ENCODE results near the gene ACAT2. TPM values are rescaled to one million over a fixed set of nuclear protein-coding genes. Genes with fewer than 3 reads are reported as not detected.

Gene ACAT2
- total RNA-seq: 10 to 100 TPM; 83.3 to 86.4 TPM

GRCh38 chr6:159761873-159762680 lies at the start of gene ACAT2:
TSS of gene ACAT2 (plus strand) at chr6:159762045. CDS start at chr6:159762088, 43 bp downstream.

GRCh38 chr6:159726918-159727716 lies 34.7 kb upstream of the ACAT2 start, which contains the start of gene WTAP:
TSS of gene WTAP (plus strand) at chr6:159727506. CDS start at chr6:159736266, 8,760 bp downstream.

GRCh38 chr6:159789377-159790148 lies 27.7 kb downstream of the ACAT2 start, which contains the start of gene TCP1:
TSS of gene TCP1 (minus strand) at chr6:159789602. CDS start at chr6:159789468, 134 bp downstream.

GRCh38 chr6:159790149-159790955 lies 28.5 kb downstream of the ACAT2 start, which contains the start of gene MRPL18:
TSS of gene MRPL18 (plus strand) at chr6:159790467. CDS start at chr6:159790588, 121 bp downstream.

DNA sequence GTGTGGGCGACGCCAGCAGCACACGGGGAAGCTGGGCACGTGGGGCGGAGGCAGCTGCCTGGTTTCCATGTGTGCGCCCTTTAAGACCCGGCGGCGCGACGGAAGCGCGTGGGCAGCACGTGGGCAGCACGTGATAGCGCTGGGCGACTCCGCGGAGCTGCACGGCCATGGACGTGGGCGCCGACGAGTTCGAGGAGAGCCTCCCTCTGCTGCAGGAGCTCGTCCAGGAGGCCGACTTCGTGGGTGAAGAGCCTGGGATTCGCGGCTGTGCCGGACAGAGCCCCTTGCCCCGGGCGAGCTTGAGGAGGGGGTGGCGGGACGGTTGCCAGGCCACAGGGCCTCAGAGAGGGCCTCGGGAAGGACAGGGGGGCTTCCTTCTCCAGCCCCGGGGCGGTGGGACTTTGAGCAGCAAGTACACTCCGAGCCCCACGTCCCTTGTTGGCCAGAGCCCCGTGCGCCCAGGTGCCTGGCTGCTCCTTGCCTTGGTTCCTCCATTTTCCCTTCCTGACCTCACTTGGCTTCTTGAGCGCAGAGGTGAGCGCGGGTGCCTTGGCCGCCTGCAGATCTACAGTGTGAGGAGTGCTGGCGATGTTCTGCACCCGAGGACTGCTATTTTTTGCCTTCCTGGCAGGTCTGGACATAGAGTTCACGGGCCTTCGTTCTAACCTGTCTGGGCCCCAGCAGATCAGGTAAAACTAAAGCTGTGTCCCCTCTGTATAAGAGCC lies 38.5 kb downstream of the ACAT2 start, which contains the start of gene PNLDC1:
PNLDC1 (plus strand) TSS at position 136 of the 725 bp plus-strand sequence; CDS start at position 168, 32 bp downstream.

Other genes starting within 250 kb of the ACAT2 start
- 100 to 1,000 TPM; 100 to 101 TPM for gene SOD2, start 68.8 kb upstream of the ACAT2 start, total RNA-seq
- 100 to 1,000 TPM; 117 to 125 TPM for gene WTAP, start 34.5 kb upstream of the ACAT2 start, total RNA-seq
- 100 to 1,000 TPM; 157 to 161 TPM for gene TCP1, start 27.6 kb downstream of the ACAT2 start, total RNA-seq
- 10 to 100 TPM; 53.9 to 54.9 TPM for gene MRPL18, start 28.4 kb downstream of the ACAT2 start, total RNA-seq
- gene PNLDC1, start 38.2 kb downstream of the ACAT2 start, total RNA-seq: under 1 TPM in 1 of 2 experiments, not detected in 1; 0.43 TPM
- not detected for gene MAS1, start 128.9 kb downstream of the ACAT2 start, total RNA-seq
- gene IGF2R, start 207.0 kb downstream of the ACAT2 start, total RNA-seq: 10 to 100 TPM; 72.7 to 78.4 TPM